SH-SY5Y (cell line): ENCODE data around the gene SPPL2B.

Source experiments
- GATA2 ChIP-seq: IDR thresholded peaks from 2 replicates; pipeline ENCODE4 v1.6.1; 2011; ENCODE audit warnings: mild to moderate bottlenecking, low read depth, low read length
- GATA3 ChIP-seq: IDR thresholded peaks from 2 replicates; pipeline ENCODE4 v1.6.1; 2011; ENCODE audit warnings: low read depth, mild to moderate bottlenecking, low read length, moderate library complexity

GRCh38 chr19:2355168-2356035, 26.9 kb downstream of the SPPL2B start:
- TF ChIP-seq GATA3 = no peak
- no peak for TF ChIP-seq GATA2
